Amygdala (tissue), 56 donors: Measurements from ENCODE around the gene LDB2.
"Not testable (repeated sequence)": the region's sequence is repeated elsewhere in the genome, so short reads cannot be mapped to it uniquely, and the experiment has no call there.

Source experiments
- DNase-seq, 56 donors: peaks; one replicate each; lab custom pipeline; 2025; lab: John Stamatoyannopoulos, UW

Gene LDB2

DNA sequence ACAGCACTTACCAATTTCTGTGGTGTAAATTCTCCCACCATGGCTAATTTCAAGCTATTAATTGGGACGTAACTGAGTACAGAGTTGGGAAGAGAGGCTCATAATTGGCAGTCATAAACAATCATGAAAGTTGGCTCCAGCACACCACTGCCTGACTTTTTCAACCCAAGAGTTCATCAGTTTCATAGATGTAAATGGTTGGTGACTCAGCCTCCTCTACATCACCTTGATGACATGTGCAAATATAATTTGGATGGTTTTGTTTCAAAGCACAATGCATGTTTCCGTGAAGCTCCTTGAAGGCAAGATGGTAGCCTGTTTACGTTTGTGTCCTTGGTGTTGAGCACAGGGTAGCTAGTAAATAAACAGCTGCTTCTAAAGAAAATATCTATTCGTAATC lies 235.1 kb downstream of the LDB2 start:
- no peak for DNase-seq

GRCh38 chr4:16661813-16662212 lies 236.6 kb downstream of the LDB2 start:
- no peak for DNase-seq

DNA sequence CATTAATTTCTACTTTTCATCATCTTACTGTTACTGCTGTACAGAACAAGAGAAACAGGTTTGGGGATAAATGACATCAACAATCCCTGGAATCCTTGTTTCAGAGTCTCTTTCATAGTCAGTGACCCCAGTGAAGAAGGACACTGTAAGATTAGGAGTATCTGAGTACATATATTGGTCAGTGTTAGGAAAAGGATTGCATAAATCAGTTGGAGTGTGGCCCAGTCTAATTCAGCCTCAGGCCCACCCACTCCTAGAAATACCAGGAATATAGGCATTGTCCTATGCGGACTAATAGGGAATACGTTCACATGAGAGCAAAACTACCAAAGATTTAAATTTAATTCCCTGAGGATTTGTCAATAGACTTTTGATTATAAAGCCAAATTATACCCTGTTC lies 237.8 kb downstream of the LDB2 start:
- no peak for DNase-seq

- peak in 1 of 56 donors; percentile 43 for DNase-seq
Measured at GRCh38 chr4:16659694-16660093, 238.8 kb downstream of the LDB2 start.

- no peak for DNase-seq
Measured at GRCh38 chr4:16659079-16659478, 239.4 kb downstream of the LDB2 start.

- DNase-seq, result no peak
Measured at GRCh38 chr4:16658183-16658582, 240.3 kb downstream of the LDB2 start.

GRCh38 chr4:16655111-16655510 lies 243.3 kb downstream of the LDB2 start:
- no peak for DNase-seq

DNA sequence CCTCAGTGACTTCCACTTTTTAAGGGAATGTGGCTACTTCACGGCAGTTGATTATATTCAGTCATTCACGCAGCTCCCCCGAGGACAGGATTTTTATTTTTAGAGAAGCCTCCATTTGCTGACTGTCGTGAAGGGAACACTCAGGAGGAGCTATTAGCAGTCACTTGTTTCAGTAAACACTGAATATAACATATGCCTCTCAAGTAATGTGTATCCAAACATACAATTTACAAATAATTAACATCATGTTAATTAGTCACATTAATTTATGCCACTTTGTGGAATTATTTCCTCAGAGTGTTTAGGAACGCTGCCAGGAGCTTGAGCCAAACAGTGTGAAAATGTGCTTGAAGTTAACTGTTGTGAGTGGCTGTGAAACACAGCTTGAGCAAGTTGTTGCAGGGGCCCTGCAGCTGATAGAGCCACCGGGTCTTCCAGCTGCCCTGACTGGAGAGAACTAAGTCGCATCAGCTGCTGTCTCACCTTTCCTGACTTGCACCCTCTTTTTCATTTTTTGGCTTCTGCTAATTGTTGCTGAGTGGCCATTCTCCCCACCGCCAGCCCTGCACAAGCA lies 245.6 kb downstream of the LDB2 start:
- no peak for DNase-seq

- no peak for DNase-seq
Measured at GRCh38 chr4:16646459-16646858, 252.0 kb downstream of the LDB2 start.

GRCh38 chr4:16643893-16644292 lies 254.6 kb downstream of the LDB2 start:
- no peak for DNase-seq

GRCh38 chr4:16642897-16643296 lies 255.5 kb downstream of the LDB2 start:
- DNase-seq, result peak in 1 of 56 donors; percentile 24

GRCh38 chr4:16641971-16642370 lies 256.5 kb downstream of the LDB2 start:
- no peak for DNase-seq

- DNase-seq, result no peak
Measured at GRCh38 chr4:16636912-16637630, 261.4 kb downstream of the LDB2 start.

GRCh38 chr4:16636304-16636703 lies 262.1 kb downstream of the LDB2 start:
- DNase-seq, result no peak

DNA sequence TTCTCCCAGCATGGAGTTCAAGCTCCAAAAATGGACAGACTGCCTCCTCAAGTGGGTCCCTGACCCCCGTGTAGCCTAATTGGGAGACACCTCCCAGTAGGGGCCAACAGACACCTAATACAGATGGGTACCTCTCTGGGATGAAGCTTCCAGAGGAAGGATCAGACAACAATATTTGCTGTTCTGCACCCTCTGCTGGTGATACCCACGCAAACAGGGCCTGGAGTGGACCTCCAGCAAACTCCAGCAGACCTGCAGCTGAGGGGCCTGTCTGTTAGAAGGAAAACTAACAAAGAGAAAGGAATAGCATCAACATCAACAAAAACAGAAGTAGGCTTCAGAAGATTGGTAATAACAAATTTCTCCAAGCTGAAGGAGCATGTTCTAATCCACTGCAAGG lies 269.2 kb downstream of the LDB2 start:
- peak in 4 of 56 donors; percentile 2 to 33 (median 11) for DNase-seq

DNA sequence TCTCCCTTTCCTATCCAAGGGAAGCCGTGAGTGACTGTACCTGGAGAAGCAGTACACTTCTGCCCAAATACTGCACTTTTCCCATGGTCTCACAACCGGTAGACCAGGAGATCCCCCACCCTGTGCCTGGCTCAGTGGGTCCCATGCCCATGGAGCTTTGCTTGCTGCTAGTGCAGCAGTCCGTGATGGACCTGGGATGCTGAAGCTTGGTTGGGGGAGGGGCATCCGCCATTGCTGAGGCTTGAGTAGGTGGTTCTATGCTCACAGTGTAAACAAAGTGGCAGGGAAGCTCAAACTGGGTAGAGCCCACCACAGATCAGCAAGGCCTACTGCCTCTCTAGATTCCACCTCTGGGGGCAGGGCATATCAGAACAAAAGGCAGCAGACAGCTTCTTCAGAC lies 269.6 kb downstream of the LDB2 start:
- not testable (repeated sequence) for DNase-seq

DNA sequence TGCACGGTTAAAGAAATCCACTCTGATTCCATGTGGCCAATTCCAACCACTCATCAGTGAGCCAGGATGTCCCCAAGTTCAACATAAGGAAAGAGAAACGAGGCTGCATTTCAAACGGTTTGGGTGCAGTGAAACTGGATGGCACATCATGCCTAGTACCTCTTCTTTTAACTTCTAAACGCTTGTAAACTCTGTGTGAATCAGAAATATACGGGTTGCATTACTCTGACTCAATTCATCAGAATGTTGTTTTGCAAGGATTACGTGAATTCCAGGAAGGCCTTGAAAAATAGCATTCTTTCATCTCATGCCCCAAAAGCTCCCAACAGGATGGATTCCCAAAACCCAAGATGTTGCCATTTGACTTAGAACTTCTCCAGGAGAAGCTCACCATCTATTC lies 270.4 kb downstream of the LDB2 start:
- DNase-seq, result no peak

GRCh38 chr4:16626945-16627344 lies 271.5 kb downstream of the LDB2 start:
- peak in 4 of 56 donors; percentile 5 to 22 (median 7) for DNase-seq

- no peak for DNase-seq
Measured at GRCh38 chr4:16622826-16623225, 275.6 kb downstream of the LDB2 start.

DNA sequence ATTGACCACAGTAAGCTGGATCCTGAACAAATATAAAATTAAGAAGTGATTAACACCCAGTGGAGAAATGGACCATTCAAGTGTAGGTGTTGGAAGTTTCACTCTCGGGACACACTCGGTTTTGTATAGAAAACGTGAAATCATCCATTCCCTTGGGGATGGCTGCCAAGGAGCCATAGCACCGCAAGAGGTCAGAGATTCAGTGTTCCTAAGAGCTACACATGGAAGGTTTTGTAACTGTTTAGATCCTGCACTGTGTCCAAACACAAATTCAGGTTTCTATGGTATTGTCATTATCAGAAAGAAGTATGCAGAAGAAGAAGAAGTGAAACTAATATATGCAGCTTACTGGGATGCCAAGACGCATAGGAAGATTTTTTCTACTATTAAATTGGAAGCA lies 281.0 kb downstream of the LDB2 start:
- no peak for DNase-seq

GRCh38 chr4:16617011-16617410 lies 281.4 kb downstream of the LDB2 start:
- DNase-seq, result no peak

GRCh38 chr4:16609170-16609758 lies 289.2 kb downstream of the LDB2 start:
- DNase-seq, result no peak
